H1 (cell line): ENCODE results near the gene CBX2.

Experiments
- CEBPB ChIP-seq: IDR thresholded peaks from 2 replicates; pipeline ENCODE4 v1.6.1; 2012; ENCODE audit warnings: low read depth, low read length
- CTCF ChIP-seq, 3 experiments: IDR thresholded peaks; 1 replicate in 2 of 3; 2 replicates in 1 of 3; pipeline versions ENCODE4 v1.5.1 to v1.6.1; 2011; ENCODE audit warnings: low read length in 3 of 3, mild to moderate bottlenecking in 3 of 3, inconsistent platforms in 2 of 3, low read depth in 1 of 3, moderate library complexity in 1 of 3; ENCODE audit not compliant: insufficient read depth in 1 of 3; ENCODE audit errors: control extremely low read depth in 1 of 3
- JUND ChIP-seq: IDR thresholded peaks from 2 replicates; pipeline ENCODE4 v1.6.1; 2011; ENCODE audit warnings: mild to moderate bottlenecking, improper control_type of control experiment, low read length
- MAX ChIP-seq: IDR thresholded peaks from 2 replicates; pipeline ENCODE4 v1.6.1; 2012; ENCODE audit warnings: inconsistent platforms
- PHF8 ChIP-seq: fragments of 200-600 bp; sonication (generic); conservative IDR thresholded peaks from 2 replicates; pipeline ENCODE4 v1.7.1; 2012; ENCODE audit warnings: low read depth, mild to moderate bottlenecking, inconsistent platforms, low read length, moderate library complexity
- POLR2A ChIP-seq, 2 experiments: IDR thresholded peaks; 1 replicate in 1 of 2; 2 replicates in 1 of 2; pipeline ENCODE4 v1.6.1; 2011; ENCODE audit warnings: low read depth in 2 of 2, low read length in 2 of 2, mild to moderate bottlenecking in 2 of 2; ENCODE audit errors: control extremely low read depth in 1 of 2
- POLR2AphosphoS5 ChIP-seq: IDR thresholded peaks from 2 replicates; pipeline ENCODE4 v1.6.1; 2011; ENCODE audit warnings: low read depth, low read length
- RXRA ChIP-seq: IDR thresholded peaks from 2 replicates; pipeline ENCODE4 v1.6.1; 2011; ENCODE audit warnings: low read depth, mild to moderate bottlenecking, low read length, moderate library complexity; ENCODE audit not compliant: insufficient read depth
- TAF1 ChIP-seq: IDR thresholded peaks from 2 replicates; pipeline ENCODE4 v1.6.1; 2011; ENCODE audit warnings: mild to moderate bottlenecking, low read depth, low read length
- YY1 ChIP-seq: IDR thresholded peaks from 2 replicates; pipeline ENCODE4 v1.6.1; 2011; ENCODE audit warnings: low read depth, mild to moderate bottlenecking, low read length

GRCh38 chr17:79829457-79829856 lies 51.5 kb downstream of the CBX2 start:
- no peak for TF ChIP-seq JUND
- no peak for TF ChIP-seq PHF8
- no peak for TF ChIP-seq TAF1
- no peak for TF ChIP-seq POLR2A (IDR thresholded peaks at IDR 0.05; ENCODE audit: control extremely low read depth in 1 of 2, low read depth in 2 of 2, low read length in 2 of 2)
- no peak for TF ChIP-seq CTCF (IDR thresholded peaks at IDR 0.05; ENCODE audit: control extremely low read depth in 1 of 3, insufficient read depth in 1 of 3, low read depth in 1 of 3, low read length in 3 of 3)
- TF ChIP-seq POLR2AphosphoS5, result no peak
- no peak for TF ChIP-seq YY1
- TF ChIP-seq MAX, result no peak
- no peak for TF ChIP-seq CEBPB
- no peak for TF ChIP-seq RXRA
